GM21515 (cell line): Measurements from ENCODE around the gene ADAMTS8.

Experiments
- ATAC-seq: cut with Tn5 transposase; IDR thresholded peaks from one replicate; pipeline ENCODE4 v1.9.1; 2021; ENCODE audit not compliant: unreplicated experiment

ADAMTS8 gene

GRCh38 chr11:130462931-130463330 lies 34.5 kb upstream of the ADAMTS8 start:
- no peak for ATAC-seq

- no peak for ATAC-seq
These were observed 33.9 kb upstream of the ADAMTS8 start for GRCh38 chr11:130462101-130462885.

- ATAC-seq = no peak
These were observed 31.1 kb upstream of the ADAMTS8 start for GRCh38 chr11:130459521-130459920.

- ATAC-seq = no peak
These were observed 30.0 kb upstream of the ADAMTS8 start for GRCh38 chr11:130458410-130458729.

GRCh38 chr11:130457623-130458409 lies 29.4 kb upstream of the ADAMTS8 start:
- ATAC-seq = no peak

GRCh38 chr11:130456286-130456685 lies 27.9 kb upstream of the ADAMTS8 start:
- ATAC-seq = no peak

GRCh38 chr11:130455483-130456127 lies 27.2 kb upstream of the ADAMTS8 start:
- ATAC-seq = no peak

- ATAC-seq = no peak
These were observed 26.3 kb upstream of the ADAMTS8 start for GRCh38 chr11:130454491-130455252.

GRCh38 chr11:130452940-130453339 lies 24.5 kb upstream of the ADAMTS8 start:
- no peak for ATAC-seq

- ATAC-seq = no peak
These were observed 23.8 kb upstream of the ADAMTS8 start for GRCh38 chr11:130452176-130452575.

- ATAC-seq = no peak
These were observed 23.0 kb upstream of the ADAMTS8 start for GRCh38 chr11:130451231-130452019.

- ATAC-seq = no peak
These were observed 21.8 kb upstream of the ADAMTS8 start for GRCh38 chr11:130449996-130450769.

- ATAC-seq = no peak
These were observed 21.0 kb upstream of the ADAMTS8 start for GRCh38 chr11:130449310-130449990.

- no peak for ATAC-seq
These were observed 20.3 kb upstream of the ADAMTS8 start, which contains the start of gene ADAMTS15 for GRCh38 chr11:130448416-130449309. TSS of gene ADAMTS15 (plus strand) at chr11:130448645. CDS start at chr11:130448974, 329 bp downstream.

GRCh38 chr11:130448039-130448415 lies 19.6 kb upstream of the ADAMTS8 start:
- no peak for ATAC-seq

- ATAC-seq = no peak
These were observed 17.4 kb upstream of the ADAMTS8 start for GRCh38 chr11:130445788-130446187.

GRCh38 chr11:130442737-130443136 lies 14.3 kb upstream of the ADAMTS8 start:
- no peak for ATAC-seq

- no peak for ATAC-seq
These were observed 13.3 kb upstream of the ADAMTS8 start for GRCh38 chr11:130441719-130442118.
